ENCODE data around the gene INPP5A.
"Not testable (repeated sequence)": the region's sequence is repeated elsewhere in the genome, so short reads cannot be mapped to it uniquely, and the experiment has no call there.

Gene INPP5A

DNA sequence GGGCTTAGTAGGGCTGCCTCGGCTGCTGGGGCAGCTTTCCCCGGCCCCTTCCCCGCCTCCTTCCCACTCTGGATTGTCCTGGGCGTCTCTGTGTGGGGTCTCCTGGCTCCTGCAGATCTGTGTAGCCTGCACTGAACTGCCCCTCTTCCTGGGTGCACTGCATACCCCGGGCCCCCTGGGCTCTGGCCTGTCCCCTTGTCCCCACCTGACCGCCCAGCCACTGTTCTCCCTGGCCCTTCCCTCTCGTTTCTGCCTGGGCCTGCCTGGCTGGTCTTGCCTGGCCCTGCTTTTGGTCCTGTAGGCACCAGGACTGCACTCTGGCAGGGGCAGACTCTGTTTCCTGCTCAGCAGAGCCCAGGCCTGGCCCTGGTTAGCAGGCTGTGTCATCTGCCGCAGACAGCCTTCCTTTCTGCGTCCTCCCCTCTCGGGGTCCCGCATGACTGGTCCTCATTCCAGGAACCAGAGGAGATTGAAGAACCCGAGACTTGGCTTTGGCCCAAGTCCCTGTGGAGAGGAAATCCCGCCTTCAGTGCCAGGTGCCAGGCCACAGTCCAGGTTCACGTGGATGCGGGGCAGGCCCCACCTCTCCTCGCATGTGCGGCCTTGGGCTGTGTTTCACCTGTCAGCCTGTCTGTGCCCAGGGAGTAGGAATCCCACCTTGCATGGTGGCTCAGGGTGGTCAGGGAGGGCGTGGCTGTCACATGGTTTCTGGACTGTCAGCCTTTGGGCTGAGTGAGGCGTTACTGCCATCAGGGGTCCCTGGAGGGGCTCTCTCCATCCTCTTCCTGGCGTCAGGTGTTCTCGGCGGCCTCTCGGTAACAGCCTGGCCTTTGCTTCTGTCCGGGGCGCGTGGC, 9.2 kb downstream of the INPP5A start:
- FAIRE-seq (no peak), DNase-seq (ENCODE audit: low spot score) (no peak)

GRCh38 chr10:132547421-132547861, 9.9 kb downstream of the INPP5A start:
- DNase-seq (ENCODE audit: low spot score) (no peak), FAIRE-seq (no peak)

DNA sequence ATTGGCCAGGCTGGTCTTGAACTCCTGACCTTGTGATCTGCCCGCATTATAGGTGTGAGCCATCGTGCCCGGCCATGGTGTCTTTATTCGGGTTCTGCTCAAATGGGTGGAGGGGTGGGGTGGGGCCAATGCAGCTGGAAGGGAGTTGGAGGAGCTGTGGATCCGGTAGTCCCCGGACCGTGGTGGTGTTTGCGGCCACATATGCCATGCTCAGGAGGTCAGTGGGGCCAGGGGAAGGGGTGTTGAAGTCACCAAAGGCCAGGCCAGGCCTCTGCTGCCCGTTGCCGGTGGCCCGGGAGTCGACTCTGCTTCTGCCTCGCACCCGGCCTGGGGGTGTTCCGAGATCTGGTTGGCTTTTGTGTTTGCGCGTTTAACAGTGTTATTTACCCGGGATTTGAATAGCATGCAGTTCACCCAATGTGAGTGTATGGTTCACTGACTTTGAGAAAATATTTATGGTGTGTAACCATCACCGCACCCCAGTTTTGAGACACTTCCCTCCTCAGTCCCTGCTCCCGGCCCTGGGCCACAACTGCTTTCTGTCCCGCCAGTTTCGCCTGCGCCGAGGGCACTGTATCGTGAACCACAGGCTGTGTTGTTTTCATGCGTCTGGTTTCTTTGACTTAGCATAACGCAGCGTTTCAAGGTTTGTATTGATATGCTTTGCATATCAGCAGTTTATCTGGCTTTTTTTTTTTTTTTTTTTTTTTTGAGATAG, 10.7 kb downstream of the INPP5A start:
- DNase-seq (ENCODE audit: low spot score) (no peak), FAIRE-seq (no peak)

- FAIRE-seq, result no peak
- no peak for DNase-seq (ENCODE audit: low spot score)
Measured at GRCh38 chr10:132548869-132549268, 11.3 kb downstream of the INPP5A start.

- DNase-seq (ENCODE audit: low spot score), result no peak
Measured at GRCh38 chr10:132549371-132549770, 11.8 kb downstream of the INPP5A start.

DNA sequence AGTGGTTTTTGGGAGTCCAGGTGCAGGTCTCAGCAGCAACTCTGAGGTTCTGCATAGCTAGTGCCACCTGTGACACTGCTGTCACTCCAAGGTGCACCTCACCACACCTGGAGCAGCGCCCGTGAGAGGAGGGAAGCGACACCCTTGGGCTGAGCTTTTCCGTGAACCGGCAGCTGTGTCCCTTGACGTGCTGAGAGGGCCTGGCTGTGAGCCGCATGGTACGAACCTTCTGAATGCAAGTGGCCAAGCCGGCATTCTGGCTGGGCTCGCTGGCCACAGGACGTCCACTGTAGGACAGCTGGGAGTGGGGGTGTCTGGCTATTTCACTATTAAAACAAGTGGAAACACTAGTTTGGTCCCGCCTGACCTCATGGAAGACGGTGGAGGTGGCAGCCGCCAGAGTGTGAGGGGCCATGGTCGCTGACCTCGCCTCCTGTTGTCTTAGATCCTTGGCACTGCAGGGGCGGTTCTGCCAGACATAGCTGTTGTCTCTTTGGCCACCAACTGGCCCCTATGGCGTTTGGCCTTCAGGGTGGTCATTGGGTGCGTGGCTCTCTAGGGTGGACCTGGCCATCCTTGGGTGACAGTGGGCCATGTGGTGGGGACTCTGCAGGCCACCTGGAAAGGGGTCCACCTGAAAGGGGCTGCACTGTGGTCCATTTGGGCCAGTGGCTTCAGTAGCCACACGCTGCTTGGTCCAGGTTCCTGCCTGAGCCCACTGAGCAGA, 12.9 kb downstream of the INPP5A start:
- FAIRE-seq (no peak), DNase-seq (ENCODE audit: low spot score) (no peak)

More at GRCh38 chr10:132549371-132549770, 11.8 kb downstream of the INPP5A start:
- FAIRE-seq, result no peak

DNA sequence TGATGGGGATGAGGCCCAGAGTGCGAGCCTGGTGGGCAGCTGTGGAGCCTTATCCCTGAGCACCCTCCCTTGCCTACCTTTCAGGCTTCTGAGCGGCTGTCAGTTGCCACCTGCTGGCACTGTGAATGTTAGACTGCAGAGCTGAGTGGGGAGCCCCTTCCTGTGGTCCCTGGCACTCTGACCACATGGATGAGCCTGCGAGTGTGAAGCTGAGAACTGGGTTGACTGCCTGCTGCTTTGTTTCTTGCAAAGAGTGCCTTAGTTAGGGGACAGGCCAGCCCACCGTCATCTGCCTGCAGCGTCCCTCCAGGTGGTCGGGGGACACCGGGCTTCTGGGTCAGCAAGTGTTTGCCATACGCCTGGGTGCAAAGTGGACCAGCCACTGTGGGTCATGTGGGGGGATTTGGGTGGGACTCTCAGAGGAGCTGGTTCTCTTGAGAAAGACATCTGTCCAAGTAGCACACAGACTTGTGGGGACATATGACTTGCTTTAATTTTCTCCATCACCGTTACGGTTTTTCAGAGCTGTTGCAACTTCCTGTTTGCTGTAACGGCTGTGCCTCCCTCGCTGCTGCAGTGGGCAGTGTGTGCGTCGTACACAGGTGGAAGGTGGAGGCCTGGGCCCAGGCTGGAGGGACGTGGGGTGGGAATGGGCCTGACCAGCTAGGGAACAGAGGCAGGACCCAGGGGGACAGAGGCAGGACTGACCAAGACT, 13.7 kb downstream of the INPP5A start:
- no peak for DNase-seq (ENCODE audit: low spot score)

GRCh38 chr10:132551808-132552130, 14.2 kb downstream of the INPP5A start:
- FAIRE-seq (no peak), DNase-seq (ENCODE audit: low spot score) (no peak)

More for the DNA sequence above, 13.7 kb downstream of the INPP5A start:
- FAIRE-seq, result no peak

DNA sequence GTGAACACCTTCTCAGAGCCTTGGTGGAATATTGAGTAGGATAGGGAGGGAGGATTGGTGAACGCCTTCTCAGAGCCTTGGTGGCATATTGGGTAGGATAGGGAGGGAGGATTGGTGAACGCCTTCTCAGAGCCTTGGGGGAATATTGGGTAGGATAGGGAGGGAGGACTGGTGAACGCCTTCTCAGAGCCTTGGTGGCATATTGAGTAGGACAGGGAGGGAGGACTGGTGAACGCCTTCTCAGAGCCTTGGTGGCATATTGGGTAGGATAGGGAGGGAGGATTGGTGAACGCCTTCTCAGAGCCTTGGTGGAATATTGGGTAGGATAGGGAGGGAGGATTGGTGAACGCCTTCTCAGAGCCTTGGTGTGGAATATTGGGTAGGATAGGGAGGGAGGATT, 15.0 kb downstream of the INPP5A start:
- FAIRE-seq; DNase-seq (ENCODE audit: low spot score): not testable (repeated sequence)

DNA sequence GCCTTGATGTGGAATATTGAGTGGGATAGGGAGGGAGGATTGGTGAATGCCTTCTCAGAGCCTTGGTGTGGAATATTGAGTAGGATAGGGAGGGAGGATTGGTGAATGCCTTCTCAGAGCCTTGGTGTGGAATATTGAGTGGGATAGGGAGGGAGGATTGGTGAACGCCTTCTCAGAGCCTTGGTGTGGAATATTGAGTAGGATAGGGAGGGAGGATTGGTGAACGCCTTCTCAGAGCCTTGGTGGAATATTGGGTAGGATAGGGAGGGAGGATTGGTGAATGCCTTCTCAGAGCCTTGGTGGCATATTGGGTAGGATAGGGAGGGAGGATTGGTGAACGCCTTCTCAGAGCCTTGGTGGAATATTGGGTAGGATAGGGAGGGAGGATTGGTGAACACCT, 16.0 kb downstream of the INPP5A start:
- DNase-seq (ENCODE audit: low spot score); FAIRE-seq: not testable (repeated sequence)

DNA sequence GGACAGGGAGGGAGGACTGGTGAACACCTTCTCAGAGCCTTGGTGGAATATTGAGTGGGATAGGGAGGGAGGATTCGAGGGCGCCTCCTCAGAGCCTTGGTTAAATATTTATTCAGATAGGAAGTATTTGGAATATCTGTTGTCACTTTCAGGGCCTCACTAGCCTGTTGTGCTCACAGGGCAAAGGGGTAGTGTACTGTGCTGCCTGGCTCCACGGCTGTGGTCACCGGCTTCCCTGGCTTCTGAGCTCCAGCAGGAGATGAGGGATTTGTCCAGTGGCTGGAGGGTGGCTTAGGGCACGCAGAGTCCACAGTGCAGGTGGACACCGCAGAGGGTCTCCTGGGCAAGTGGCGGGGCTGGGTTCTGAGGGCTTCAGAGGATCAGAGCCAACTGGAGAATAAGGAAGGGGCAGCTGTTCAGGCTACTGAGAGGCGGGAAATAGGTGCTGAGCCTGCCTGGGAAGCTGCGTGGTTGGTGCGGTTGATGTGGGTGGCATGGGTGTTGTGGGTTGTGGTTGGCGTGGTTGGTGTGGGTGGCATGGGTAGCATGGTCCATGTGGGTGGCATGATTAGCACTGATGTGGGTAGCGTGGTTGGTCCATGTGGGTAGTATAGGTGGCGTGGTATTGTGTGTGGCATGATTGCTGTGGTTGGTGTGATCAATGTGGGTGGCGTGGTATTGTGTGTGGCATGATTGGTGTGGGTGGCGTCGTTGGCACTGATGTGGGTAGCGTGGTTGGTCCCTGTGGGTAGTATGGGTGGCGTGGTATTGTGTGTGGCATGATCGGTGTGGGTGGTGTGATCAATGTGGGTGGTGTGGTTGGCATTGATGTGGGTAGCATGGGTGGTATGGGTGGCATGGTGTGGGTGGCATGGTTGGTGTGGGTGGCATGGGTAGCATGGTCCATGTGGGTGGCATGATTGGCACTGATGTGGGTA, 16.7 kb downstream of the INPP5A start:
- peak; percentile 94 for FAIRE-seq

DNA sequence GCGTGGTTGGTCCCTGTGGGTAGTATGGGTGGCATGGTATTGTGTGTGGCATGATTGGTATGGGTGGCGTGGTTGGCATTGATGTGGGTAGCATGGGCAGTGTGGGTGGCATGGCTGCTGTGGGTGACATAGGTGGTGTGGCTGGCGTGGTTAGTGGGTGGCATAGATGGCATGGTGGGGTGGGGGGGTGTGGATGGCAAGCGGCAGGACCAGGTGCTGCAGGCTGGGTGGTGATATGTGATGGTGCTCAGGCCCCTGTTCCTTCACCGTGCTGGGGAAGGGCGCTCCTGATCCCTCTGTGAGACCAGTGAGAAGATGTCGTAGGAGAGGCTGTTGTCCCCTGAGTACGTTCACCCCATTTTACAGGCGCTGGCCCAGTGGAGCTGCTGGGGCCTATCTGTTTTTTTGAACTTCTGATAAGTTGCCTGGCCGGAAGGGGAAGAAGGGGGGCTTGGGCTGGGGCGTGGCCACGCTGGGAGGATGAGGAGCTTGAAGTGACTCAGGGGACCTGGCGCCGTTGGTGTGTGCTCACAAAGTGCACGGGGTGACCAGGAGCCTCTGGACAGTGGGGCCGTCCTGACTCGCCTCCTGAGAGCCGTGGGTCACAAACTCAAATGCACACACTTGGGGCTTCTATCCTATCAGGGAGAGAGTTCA, 17.5 kb downstream of the INPP5A start:
- DNase-seq (ENCODE audit: low spot score), result no peak
- no peak for FAIRE-seq

More for the DNA sequence above, 16.7 kb downstream of the INPP5A start:
- no peak for DNase-seq (ENCODE audit: low spot score)

DNA sequence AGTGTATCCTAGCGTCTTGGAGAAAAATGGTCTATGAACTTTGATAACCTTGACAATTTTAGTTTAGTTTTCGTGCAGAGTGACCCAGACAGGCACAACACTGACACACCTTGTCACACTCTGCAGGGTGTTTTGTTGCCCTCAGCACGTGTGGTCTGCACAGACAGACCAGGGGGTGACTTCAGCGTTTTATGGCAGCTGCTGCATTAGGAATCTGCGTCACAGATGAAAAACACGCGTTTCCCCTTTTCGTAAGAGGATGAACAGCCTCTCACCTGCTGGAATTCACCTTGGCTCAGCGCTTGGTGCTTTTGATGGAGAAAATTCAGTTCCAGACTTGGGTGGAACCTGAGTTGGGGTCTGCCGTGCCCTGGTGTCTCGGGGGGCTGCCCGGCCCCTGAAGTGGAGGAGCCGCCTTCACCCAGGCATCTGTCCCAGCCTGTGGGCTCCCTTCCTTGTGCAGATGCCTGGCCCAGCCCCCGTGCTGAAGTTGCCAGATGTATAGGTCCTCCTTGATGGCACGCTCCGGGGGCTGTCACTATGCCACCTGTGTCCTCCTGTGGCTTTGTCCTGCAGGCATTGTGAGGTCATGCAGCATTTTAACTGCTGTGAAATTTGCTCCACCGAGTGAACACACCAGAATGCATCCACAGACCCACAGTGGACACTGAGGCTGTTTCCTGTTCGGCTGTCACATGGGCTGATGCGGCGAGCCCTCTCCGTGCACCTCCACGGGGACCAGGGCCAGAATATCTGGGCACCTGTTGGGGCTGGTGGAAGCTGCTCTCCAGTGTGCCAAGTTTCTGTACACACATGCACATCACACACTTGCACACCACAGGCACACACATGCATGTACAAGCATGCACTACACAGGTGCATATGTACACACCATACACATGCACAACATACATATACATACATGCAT, 18.3 kb downstream of the INPP5A start:
- DNase-seq (ENCODE audit: low spot score) (no peak), FAIRE-seq (no peak)

DNA sequence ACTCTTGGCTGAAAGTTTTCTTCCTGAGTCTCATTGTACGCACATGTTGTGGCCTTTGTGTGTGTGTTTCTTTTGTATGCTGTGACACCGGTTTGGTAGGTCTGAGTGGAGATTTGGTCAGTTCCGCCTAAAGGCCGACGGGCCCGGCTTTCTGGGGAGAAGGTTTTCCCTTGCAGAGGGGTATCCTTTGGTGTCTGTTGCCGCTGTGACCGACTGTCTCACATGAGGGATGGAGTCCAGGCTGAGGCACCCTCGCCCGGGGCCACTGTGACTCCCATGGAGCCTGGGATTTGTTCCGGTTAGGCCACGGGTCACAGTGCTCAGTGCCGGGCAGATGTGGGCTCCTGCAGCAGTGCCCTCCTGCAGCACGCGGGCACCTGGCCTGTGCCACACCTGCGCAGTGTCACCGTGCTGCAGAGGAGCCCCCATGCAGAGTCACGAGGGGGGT, 19.4 kb downstream of the INPP5A start:
- DNase-seq (ENCODE audit: low spot score), result no peak
- no peak for FAIRE-seq

GRCh38 chr10:132557696-132558515, 20.3 kb downstream of the INPP5A start:
- FAIRE-seq (no peak), DNase-seq (ENCODE audit: low spot score) (no peak)

- no peak for DNase-seq (ENCODE audit: low spot score)
- no peak for FAIRE-seq
Measured at GRCh38 chr10:132558516-132559413, 21.2 kb downstream of the INPP5A start.

GRCh38 chr10:132559538-132559937, 22.0 kb downstream of the INPP5A start:
- DNase-seq (ENCODE audit: low spot score) (no peak), FAIRE-seq (no peak)
